HG03196 (cell line): ENCODE data around the gene STARD10.
A peak's percentile ranks its signal among the peaks of the same experiment; 100 is the strongest.
"Not testable (repeated sequence)": the region's sequence is repeated elsewhere in the genome, so short reads cannot be mapped to it uniquely, and the experiment has no call there.

Source experiments
- ATAC-seq: cut with Tn5 transposase; IDR thresholded peaks from one replicate; pipeline ENCODE4 v1.9.1; 2021; ENCODE audit not compliant: unreplicated experiment

The STARD10 gene, protein sequence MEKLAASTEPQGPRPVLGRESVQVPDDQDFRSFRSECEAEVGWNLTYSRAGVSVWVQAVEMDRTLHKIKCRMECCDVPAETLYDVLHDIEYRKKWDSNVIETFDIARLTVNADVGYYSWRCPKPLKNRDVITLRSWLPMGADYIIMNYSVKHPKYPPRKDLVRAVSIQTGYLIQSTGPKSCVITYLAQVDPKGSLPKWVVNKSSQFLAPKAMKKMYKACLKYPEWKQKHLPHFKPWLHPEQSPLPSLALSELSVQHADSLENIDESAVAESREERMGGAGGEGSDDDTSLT

GRCh38 chr11:72793425-72794367 lies at the start of gene STARD10:
TSS of gene STARD10 (minus strand) at chr11:72794047. CDS start at chr11:72781181, 12,866 bp downstream.
- peak; percentile 86 for ATAC-seq

- no peak for ATAC-seq
Observed at GRCh38 chr11:72842653-72843330, 48.9 kb upstream of the STARD10 start.

DNA sequence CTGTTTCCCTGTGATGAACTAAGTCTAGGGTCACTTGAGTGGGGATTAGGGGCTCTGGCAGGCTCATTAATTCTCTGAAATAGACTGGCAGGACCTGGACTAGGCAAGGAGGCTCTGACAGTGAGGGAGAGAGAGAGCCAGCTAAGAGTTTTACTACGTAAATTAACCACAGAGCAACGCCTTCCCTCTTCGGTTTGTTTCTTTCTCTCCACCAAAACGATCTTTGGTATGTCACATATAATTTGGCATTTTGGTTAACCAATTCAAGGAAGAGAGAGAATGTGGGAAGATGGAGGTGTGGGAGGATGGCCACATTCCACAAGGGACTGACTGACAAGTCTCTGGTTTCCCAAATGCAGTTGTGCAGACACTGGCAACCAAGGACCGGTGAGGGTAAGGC lies 48.3 kb upstream of the STARD10 start:
- ATAC-seq, result no peak

DNA sequence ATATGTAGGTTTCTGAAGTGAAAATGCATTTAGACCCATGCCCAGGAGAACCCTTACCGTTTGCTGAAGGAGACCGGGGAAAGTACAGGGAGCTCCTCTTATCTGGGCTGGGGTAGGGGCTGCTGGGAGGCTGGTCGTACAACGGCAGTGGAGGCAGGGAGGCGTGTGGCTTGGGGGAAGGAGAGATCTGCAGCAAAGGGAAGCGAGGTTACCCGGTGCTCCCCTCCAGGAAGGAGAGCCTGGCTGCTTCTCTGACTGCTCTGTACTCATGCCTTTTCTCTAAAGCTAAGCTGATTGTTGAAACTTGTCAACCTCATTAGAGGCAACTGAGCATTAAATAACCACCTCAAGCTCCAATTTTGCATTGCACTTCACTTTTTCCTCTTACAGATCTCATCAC lies 47.5 kb upstream of the STARD10 start:
- ATAC-seq, result no peak

DNA sequence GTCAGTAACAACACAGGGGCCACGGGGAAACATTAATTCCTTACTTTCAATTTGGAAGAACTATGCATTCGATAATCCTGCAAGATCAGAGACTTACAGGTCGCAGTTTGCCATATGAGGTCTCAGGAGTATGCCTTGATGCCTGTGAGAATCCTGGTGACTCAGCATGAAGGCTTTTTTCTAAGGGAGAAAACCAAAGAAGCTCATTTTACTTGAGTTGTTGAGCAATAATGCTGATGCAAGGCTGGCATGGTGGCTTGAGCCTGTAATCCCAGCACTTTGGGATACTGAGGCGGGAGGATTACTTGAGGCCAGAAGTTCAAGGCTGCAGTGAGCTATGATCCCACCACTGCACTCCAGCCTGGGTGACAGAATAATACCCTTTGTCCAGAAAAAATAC lies 46.9 kb upstream of the STARD10 start:
- no peak for ATAC-seq

- no peak for ATAC-seq
Observed at GRCh38 chr11:72838691-72839305, 45.0 kb upstream of the STARD10 start.

DNA sequence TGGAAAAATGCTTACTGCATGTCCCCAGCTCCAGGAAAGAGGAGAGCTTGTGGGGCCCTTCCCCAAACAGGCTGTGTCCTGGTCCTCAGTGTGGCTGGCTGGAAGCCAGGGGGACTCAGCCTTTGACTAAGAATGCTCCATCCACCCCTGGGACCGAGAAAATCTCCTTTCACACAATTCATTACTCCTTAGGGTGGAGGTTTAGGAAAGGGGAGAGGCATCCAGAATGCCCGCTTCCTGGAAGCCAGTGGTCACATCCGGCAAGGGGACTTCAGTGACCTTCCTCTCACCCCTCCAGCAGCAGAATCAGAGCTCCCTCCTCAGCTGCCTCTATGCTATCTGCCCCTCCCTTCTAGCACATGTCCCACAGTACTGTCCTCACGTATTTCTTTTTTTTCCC lies 42.3 kb upstream of the STARD10 start:
- ATAC-seq, result no peak

GRCh38 chr11:72834905-72835304 lies 41.1 kb upstream of the STARD10 start:
- no peak for ATAC-seq

DNA sequence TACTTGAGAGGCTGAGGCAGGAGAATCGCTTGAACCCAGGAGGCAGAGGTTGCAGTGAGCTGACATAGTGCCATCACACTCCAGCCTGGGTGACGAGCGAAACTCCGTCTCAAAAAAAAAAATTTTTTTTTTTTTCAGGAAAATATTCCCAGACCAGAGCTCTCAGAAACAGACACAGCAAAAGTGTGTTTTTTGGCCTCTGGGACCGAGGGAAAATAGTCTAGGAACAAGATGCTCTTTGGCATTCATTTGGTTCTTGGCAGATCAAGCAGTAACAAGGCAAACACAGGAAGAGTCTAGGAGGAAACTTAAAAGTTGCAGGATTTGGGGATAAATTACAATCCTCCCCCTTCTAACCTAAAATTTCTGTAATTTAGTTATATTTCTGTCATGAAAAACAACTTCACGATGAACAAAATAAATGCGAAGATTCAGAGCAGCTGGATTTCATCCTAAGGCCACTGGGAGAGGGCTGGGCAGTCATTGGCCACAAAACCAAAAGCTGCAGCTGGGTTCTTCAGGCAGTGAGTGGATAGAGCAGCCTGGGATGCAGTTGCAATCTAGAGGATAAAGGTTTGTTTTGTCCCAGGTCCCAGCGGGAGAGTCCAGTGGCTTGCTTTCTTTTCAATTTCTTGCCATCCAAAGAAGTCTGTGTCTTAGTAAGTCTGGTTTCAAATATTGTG lies 40.1 kb upstream of the STARD10 start:
- no peak for ATAC-seq

DNA sequence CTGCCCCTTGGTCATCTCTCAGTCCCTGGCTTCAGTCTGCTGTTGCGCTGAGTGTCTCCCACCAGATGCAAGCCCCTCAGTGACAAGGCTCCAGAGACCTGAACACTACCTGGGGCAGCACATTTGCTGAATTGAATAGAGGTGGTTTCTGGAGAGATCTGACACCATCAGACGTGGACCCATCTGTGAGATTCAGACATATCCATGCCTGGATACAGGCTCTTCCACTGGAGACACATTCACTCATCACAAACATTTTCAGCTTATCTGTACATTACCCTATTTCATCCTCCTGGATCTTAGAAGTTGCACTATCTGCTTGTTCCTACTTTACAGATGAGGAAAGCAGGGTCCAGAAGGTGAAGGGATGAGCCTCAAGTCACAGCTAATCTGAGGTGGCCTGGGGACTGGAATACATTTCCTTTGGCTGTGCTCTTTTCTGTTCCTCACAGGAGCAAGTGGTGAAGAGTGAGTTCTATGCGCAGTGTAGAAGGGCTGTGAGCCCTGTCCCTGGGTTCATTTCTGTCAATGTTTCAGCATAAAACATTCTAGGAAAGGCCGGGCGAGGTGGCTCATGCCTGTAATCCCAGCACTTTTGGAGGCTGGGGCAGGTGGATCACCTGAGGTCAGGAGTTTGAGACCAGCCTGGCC lies 39.4 kb upstream of the STARD10 start:
- ATAC-seq, result no peak

DNA sequence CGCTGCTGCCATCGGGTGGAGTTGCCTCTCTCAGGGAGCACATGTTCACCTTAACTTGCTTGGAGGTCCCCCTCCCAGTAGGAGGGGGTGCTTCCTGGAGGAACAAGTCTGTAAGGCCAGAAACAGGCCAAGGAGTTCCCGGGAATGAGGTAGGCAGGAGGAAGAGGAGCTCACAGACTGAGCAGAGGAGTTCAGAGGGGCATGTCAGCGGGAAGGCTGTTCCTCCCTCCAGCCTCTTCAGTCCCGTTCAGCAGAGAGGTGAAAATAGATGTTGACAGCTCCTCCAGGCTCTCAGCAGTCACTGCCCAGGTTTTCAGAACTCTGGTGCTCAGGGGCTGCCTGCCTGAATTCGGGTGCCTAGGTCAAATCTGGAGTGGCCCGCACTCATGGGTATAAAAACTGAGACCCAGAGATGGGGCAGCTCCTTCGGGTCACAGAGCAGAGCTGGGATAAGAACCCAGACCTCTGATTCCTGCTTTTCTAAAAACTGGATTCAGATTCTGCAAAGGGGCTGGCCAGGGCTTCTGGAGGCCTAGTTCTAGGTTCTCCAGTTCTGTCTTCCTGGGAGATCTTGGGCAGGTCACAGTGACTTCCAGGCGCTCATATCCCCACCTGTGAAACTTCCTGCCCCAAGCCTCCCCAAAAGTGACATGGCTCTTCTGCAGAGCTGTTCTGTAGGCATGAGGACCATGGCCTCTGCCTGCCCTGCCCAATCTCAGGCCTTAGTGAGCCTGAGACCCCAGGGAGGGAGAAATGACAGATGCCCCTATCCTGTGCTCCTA lies 38.6 kb upstream of the STARD10 start:
- ATAC-seq, result no peak

DNA sequence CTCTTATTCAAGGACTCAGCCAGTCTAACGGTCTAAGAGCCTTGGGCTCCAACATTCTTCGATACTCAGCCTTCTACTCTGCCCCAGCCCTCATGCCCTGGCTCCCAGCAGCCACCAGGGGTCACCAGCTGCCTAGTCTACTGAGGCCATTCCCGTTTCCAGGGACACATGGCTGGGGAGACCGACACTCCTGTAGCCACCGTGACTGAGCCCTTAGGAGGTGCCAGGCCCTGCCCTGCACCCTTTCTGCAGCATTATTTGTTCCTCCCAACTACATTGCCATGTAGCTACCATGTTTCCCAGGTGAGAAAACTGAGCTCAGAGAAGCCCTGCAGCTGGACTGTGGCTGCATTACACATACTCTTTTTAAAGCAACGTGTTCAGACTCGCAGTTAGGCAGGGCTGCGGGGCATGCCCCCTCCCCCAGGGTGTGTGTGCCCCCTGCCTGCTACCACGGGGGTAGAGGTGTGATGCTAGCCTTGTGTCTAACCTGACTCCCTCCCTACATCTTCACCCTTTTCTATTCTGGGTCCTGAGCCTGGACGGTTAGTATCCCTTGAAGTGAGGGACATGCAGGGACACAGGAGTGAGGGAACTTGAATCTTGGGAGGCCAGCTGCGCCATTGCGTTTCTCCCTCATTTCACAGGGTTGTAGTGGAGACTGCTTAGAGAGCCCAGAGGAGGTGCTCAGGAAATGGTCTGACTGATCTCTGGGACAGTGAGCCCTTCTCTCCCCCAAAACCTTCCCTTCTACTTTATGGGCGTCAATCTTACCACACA lies 37.9 kb upstream of the STARD10 start:
- no peak for ATAC-seq

GRCh38 chr11:72829884-72830533 lies 36.2 kb upstream of the STARD10 start:
- no peak for ATAC-seq

GRCh38 chr11:72829178-72829577 lies 35.3 kb upstream of the STARD10 start:
- no peak for ATAC-seq

DNA sequence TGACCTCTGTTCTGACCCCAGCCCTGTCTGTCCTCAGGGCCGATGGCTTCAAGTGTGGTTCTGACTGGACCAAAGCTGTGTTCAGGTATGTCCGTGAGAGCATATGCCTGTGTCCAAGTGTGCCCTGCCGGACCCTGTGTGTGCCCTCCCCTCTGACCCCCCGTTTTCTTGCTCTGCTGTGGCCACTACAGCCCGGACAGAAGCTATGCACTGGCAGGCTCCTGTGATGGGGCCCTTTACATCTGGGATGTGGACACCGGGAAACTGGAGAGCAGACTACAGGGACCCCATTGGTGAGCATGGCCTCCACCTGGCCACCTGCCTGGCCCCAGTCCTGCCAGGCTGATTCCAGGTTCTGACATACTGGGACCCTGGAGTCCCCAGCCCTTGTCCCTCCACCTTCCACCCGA lies 34.9 kb upstream of the STARD10 start:
- no peak for ATAC-seq

DNA sequence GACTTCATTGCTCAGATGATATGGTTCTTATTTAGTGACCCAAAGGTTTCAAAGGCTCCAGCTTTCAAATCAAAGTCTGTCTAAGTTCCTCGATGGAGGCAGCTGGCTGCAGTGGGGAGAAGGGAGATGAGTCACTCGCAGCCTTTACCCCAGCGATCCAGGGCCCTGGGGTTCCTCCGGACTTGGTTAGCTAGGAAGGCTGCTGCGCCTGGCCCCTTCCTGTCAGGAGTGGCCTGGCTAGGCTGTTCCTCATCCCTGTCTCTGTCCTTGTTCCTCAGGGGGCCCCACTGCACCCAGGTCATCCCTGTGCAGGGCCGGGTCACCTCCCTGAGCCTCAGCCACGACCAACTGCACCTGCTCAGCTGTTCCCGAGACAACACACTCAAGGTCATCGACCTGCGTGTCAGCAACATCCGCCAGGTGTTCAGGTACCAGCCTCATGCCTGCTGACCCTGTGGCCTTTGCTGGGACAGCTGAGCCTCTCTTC lies 34.3 kb upstream of the STARD10 start:
- ATAC-seq, result no peak

DNA sequence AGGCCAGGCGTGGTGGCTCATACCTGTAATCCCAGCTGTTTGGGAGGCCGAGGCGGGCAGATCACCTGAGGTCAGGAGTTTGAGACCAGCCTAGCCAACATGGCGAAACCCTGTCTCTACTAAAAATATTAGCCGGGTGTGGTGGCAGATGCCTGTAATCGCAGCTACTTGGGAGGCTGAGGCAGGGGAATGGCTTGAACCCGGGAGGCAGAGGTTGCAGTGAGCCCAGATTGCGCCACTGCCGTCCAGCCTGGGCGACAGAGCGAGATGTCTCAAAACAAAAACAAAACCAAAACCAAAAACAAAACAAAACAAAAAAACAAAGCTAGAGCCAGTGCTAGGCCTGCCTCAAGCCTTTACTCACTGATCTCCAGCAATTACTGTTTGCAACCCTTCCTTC lies 33.8 kb upstream of the STARD10 start:
- not testable (repeated sequence) for ATAC-seq

GRCh38 chr11:72826942-72827480 lies 33.2 kb upstream of the STARD10 start:
- no peak for ATAC-seq
